ENCODE measurements around the gene PRAMEF1. TPM values are rescaled to one million over a fixed set of nuclear protein-coding genes. Genes with fewer than 3 reads are reported as not detected.
"Not testable (repeated sequence)": the region's sequence is repeated elsewhere in the genome, so short reads cannot be mapped to it uniquely, and the experiment has no call there.

PRAMEF1 gene
- total RNA-seq, 1 donor from 2014 or later = not detected

GRCh38 chr1:12774801-12775345 is 16.3 kb upstream of the PRAMEF1 start:
- no peak overlapping the region for H3K27ac Mint-ChIP-seq (ENCODE audit: unreplicated experiment)
- peaks cover 4% of the 10 kb centered on the region for H3K9me3 Mint-ChIP-seq (ENCODE audit: unreplicated experiment)
- peaks cover 6% of the 10 kb centered on the region for H3K27me3 Mint-ChIP-seq (ENCODE audit: unreplicated experiment)
- H3K4me1 Mint-ChIP-seq (ENCODE audit: unreplicated experiment) = no peaks in the 10 kb centered on the region
- no peak for DNase-seq (ENCODE audit: low spot score)
- TF ChIP-seq CTCF (IDR thresholded peaks at IDR 0.05; ENCODE audit: unreplicated experiment) = no peak
- no peak overlapping the region for H3K4me3 Mint-ChIP-seq (ENCODE audit: unreplicated experiment)
- H3K36me3 Mint-ChIP-seq (ENCODE audit: low read depth, unreplicated experiment) = no peaks in the 10 kb centered on the region

GRCh38 chr1:12775443-12775842 is 15.8 kb upstream of the PRAMEF1 start:
- TF ChIP-seq CTCF (IDR thresholded peaks at IDR 0.05; ENCODE audit: unreplicated experiment) = no peak
- peaks cover 4% of the 10 kb centered on the region for H3K9me3 Mint-ChIP-seq (ENCODE audit: unreplicated experiment)
- peaks cover 2% of the 10 kb centered on the region for H3K27me3 Mint-ChIP-seq (ENCODE audit: unreplicated experiment)
- H3K4me3 Mint-ChIP-seq (ENCODE audit: unreplicated experiment) = no peak overlapping the region
- no peak overlapping the region for H3K27ac Mint-ChIP-seq (ENCODE audit: unreplicated experiment)
- no peaks in the 10 kb centered on the region for H3K36me3 Mint-ChIP-seq (ENCODE audit: low read depth, unreplicated experiment)
- no peaks in the 10 kb centered on the region for H3K4me1 Mint-ChIP-seq (ENCODE audit: unreplicated experiment)
- DNase-seq (ENCODE audit: low spot score) = no peak

GRCh38 chr1:12776801-12777557 is 14.2 kb upstream of the PRAMEF1 start:
- peaks cover 4% of the 10 kb centered on the region for H3K9me3 Mint-ChIP-seq (ENCODE audit: unreplicated experiment)
- no peak for DNase-seq (ENCODE audit: low spot score)
- no peak overlapping the region for H3K27ac Mint-ChIP-seq (ENCODE audit: unreplicated experiment)
- H3K4me3 Mint-ChIP-seq (ENCODE audit: unreplicated experiment) = no peak overlapping the region
- no peaks in the 10 kb centered on the region for H3K36me3 Mint-ChIP-seq (ENCODE audit: low read depth, unreplicated experiment)
- peaks cover 1% of the 10 kb centered on the region for H3K27me3 Mint-ChIP-seq (ENCODE audit: unreplicated experiment)
- no peak for TF ChIP-seq CTCF (IDR thresholded peaks at IDR 0.05; ENCODE audit: unreplicated experiment)
- H3K4me1 Mint-ChIP-seq (ENCODE audit: unreplicated experiment) = no peaks in the 10 kb centered on the region

- H3K4me1 Mint-ChIP-seq (ENCODE audit: unreplicated experiment) = no peaks in the 10 kb centered on the region
- peaks cover 1% of the 10 kb centered on the region for H3K27me3 Mint-ChIP-seq (ENCODE audit: unreplicated experiment)
- no peak for DNase-seq (ENCODE audit: low spot score)
- H3K4me3 Mint-ChIP-seq (ENCODE audit: unreplicated experiment) = no peak overlapping the region
- no peak overlapping the region for H3K27ac Mint-ChIP-seq (ENCODE audit: unreplicated experiment)
- no peak for TF ChIP-seq CTCF (IDR thresholded peaks at IDR 0.05; ENCODE audit: unreplicated experiment)
- peaks cover 1% of the 10 kb centered on the region for H3K9me3 Mint-ChIP-seq (ENCODE audit: unreplicated experiment)
- no peaks in the 10 kb centered on the region for H3K36me3 Mint-ChIP-seq (ENCODE audit: low read depth, unreplicated experiment)
These were observed 13.1 kb upstream of the PRAMEF1 start for GRCh38 chr1:12778061-12778460.

GRCh38 chr1:12778907-12779306 is 12.3 kb upstream of the PRAMEF1 start:
- Mint-ChIP-seq H3K27me3 (ENCODE audit: unreplicated experiment) (peaks cover 1% of the 10 kb centered on the region), H3K27ac (ENCODE audit: unreplicated experiment) (no peak overlapping the region)

GRCh38 chr1:12781488-12781887 is 9.7 kb upstream of the PRAMEF1 start:
- H3K36me3 Mint-ChIP-seq (ENCODE audit: low read depth, unreplicated experiment); H3K4me1 Mint-ChIP-seq (ENCODE audit: unreplicated experiment); H3K27ac Mint-ChIP-seq (ENCODE audit: unreplicated experiment); H3K9me3 Mint-ChIP-seq (ENCODE audit: unreplicated experiment); H3K4me3 Mint-ChIP-seq (ENCODE audit: unreplicated experiment); DNase-seq (ENCODE audit: low spot score); H3K27me3 Mint-ChIP-seq (ENCODE audit: unreplicated experiment): not testable (repeated sequence)

More at GRCh38 chr1:12778907-12779306, 12.3 kb upstream of the PRAMEF1 start:
- no peaks in the 10 kb centered on the region for H3K36me3 Mint-ChIP-seq (ENCODE audit: low read depth, unreplicated experiment)
- DNase-seq (ENCODE audit: low spot score) = no peak
- H3K4me1 Mint-ChIP-seq (ENCODE audit: unreplicated experiment) = no peaks in the 10 kb centered on the region
- no peak overlapping the region for H3K4me3 Mint-ChIP-seq (ENCODE audit: unreplicated experiment)
- TF ChIP-seq CTCF (IDR thresholded peaks at IDR 0.05; ENCODE audit: unreplicated experiment) = no peak
- no peaks in the 10 kb centered on the region for H3K9me3 Mint-ChIP-seq (ENCODE audit: unreplicated experiment)

- not testable (repeated sequence) for H3K4me3 Mint-ChIP-seq (ENCODE audit: unreplicated experiment); H3K4me1 Mint-ChIP-seq (ENCODE audit: unreplicated experiment); DNase-seq (ENCODE audit: low spot score); H3K27me3 Mint-ChIP-seq (ENCODE audit: unreplicated experiment); H3K36me3 Mint-ChIP-seq (ENCODE audit: low read depth, unreplicated experiment); H3K27ac Mint-ChIP-seq (ENCODE audit: unreplicated experiment); H3K9me3 Mint-ChIP-seq (ENCODE audit: unreplicated experiment)
These were observed 7.4 kb upstream of the PRAMEF1 start for GRCh38 chr1:12783783-12784182.

Data from endothelial cell (in vitro differentiated cells).